GM12878 (cell line): Measurements from ENCODE around the gene ARF3. TPM values are rescaled to one million over a fixed set of nuclear protein-coding genes. Genes with fewer than 3 reads are reported as not detected.

Experiments used
- ATAC-seq: fragments of 200-7000 bp; cut with Tn5 transposase; 3 replicates; pipeline ENCODE4 v1.9.1; 2020; ENCODE audit warnings: mild to moderate bottlenecking, moderate library complexity
- BruUV-seq: library from RNA; stranded (reverse); fragments of 400-500 nt; replicated peaks from 2 replicates; lab custom pipeline; 2021; lab: Mats Ljungman, UMichigan
- CTCF ChIA-PET: fragments of 300-600 bp; sonication (Branson Sonifier 250); formaldehyde crosslinking; extraction: SDS; loops from one replicate; lab custom pipeline; 2021; ENCODE audit warnings: inconsistent platforms; lab: Yijun Ruan, JAX
- POLR2A ChIA-PET: fragments of 350-600 bp; formaldehyde crosslinking; extraction: SDS; loops from one replicate; lab custom pipeline; 2021; ENCODE audit warnings: inconsistent platforms; lab: Charles Lee
- RAD21 ChIA-PET: fragments of 300-600 bp; sonication (Branson Sonifier 250); formaldehyde crosslinking; loops from one replicate; lab custom pipeline; 2023; ENCODE audit warnings: antibody characterized with exemption; ENCODE audit not compliant: unreplicated experiment; lab: Charles Lee
- SMC1A ChIA-PET: fragments of 300-600 bp; sonication (Branson Sonifier 250); formaldehyde crosslinking; loops from one replicate; lab custom pipeline; 2023; ENCODE audit not compliant: unreplicated experiment, uncharacterized antibody; lab: Charles Lee
- DNase-seq: peaks from one replicate; pipeline ENCODE4 v3.0.0-alpha.2; 2011; ENCODE audit warnings: low read depth, low spot score
- FAIRE-seq: peaks from 3 replicates; lab custom pipeline; 2011; peaks lifted over from hg19 to GRCh38; lab: Jason Lieb, UNC
- H2AFZ ChIP-seq: 2 replicates; pipeline ENCODE4 v1.6.0; 2011; ENCODE audit warnings: low read depth, low read length, control low read depth; ENCODE audit not compliant: control insufficient read depth
- H3K27ac ChIP-seq: 2 replicates; pipeline ENCODE4 v1.5.1; 2011; ENCODE audit warnings: control low read depth; ENCODE audit not compliant: control insufficient read depth, insufficient read depth
- H3K27me3 ChIP-seq, 2 experiments: replicated peaks in 1 of 2; 2 replicates each; pipeline versions ENCODE4 v1.6.0 to v1.6.1; 2011; ENCODE audit warnings: low read length in 1 of 2; ENCODE audit not compliant: control insufficient read depth in 2 of 2, insufficient read depth in 2 of 2
- H3K36me3 ChIP-seq, 2 experiments: 2 replicates each; pipeline ENCODE4 v1.5.1; 2011; ENCODE audit warnings: low read length in 1 of 2; ENCODE audit not compliant: control insufficient read depth in 2 of 2, insufficient read depth in 2 of 2
- H3K4me1 ChIP-seq: 2 replicates; pipeline ENCODE4 v1.6.1; 2011; ENCODE audit warnings: mild to moderate bottlenecking, low read length, moderate library complexity, mixed read lengths; ENCODE audit not compliant: control insufficient read depth, insufficient read depth
- H3K4me2 ChIP-seq: 2 replicates; pipeline ENCODE4 v1.6.0; 2011; ENCODE audit warnings: control low read depth; ENCODE audit not compliant: control insufficient read depth, insufficient read depth
- H3K4me3 ChIP-seq: fragments of 200-600 bp; sonication (generic); 2 replicates; pipeline ENCODE4 v1.5.1; 2016
- H3K79me2 ChIP-seq: 2 replicates; pipeline ENCODE4 v1.6.0; 2011; ENCODE audit warnings: low read length; ENCODE audit not compliant: control insufficient read depth, insufficient read depth
- H3K9ac ChIP-seq: 2 replicates; pipeline ENCODE4 v1.8.0; 2011; ENCODE audit warnings: low read length, control low read depth, mixed read lengths; ENCODE audit not compliant: control insufficient read depth, insufficient read depth
- H3K9me3 ChIP-seq: replicated peaks from 3 replicates; pipeline ENCODE4 v1.5.1; 2011; ENCODE audit warnings: mild to moderate bottlenecking, low read length; ENCODE audit not compliant: control insufficient read depth, insufficient read depth
- H4K20me1 ChIP-seq: 2 replicates; pipeline ENCODE4 v1.6.0; 2011; ENCODE audit not compliant: control insufficient read depth, insufficient read depth
- NFYB ChIP-seq: IDR thresholded peaks from 2 replicates; pipeline ENCODE4 v1.6.1; 2011; ENCODE audit warnings: low read depth, mild to moderate bottlenecking, low read length, improper control_type of control experiment, moderate library complexity; ENCODE audit not compliant: insufficient read depth
- WGBS: methylation state at CpG from one replicate; pipeline ENCODE4 v1.1.6; 2016; ENCODE audit warnings: low lambda C conversion rate; ENCODE audit not compliant: insufficient replicate concordance, insufficient coverage; ENCODE audit errors: missing lambda C conversion rate; 5-methylcytosine and 5-hydroxymethylcytosine counted together
- in situ Hi-C: fragments of 300-500 bp; cut with MboI; formaldehyde crosslinking; loops from 9 replicates; pipeline ENCODE4 v1.14.3; 2018; ENCODE audit warnings: mixed read lengths
- intact Hi-C: fragments of 100-400 bp; cut with micrococcal nuclease; formaldehyde crosslinking; loops from one replicate; pipeline ENCODE4 v1.14.2; 2022; ENCODE audit not compliant: unreplicated experiment
- polyA plus RNA-seq, 11 experiments: library from polyadenylated mRNA; depleted of rRNA in 4 of 11; unstranded in 6 of 11; stranded (reverse) in 5 of 11; fragments of >200 nt; fragmentation: Nextera tagmentation in 4 of 11; fragmentation: Illumina TruSeq in 1 of 11; extraction: Ambion mirVana in 4 of 11; extraction: Trizol in 1 of 11; gene quantifications; 1 replicate in 1 of 11; 2 replicates in 10 of 11; pipeline versions ENCODE4 v1.2.1 to v1.2.3, GENCODE V29; 2011 to 2016; ENCODE audit warnings: inconsistent platforms in 2 of 11, missing spikeins in 2 of 11, low read depth in 1 of 11
- total RNA-seq, 4 experiments: library from RNA; depleted of rRNA in 3 of 4; stranded (reverse); fragments of >200 nt in 3 of 4; fragmentation: Illumina TruSeq in 1 of 4; extraction: Trizol in 1 of 4; gene quantifications; 2 replicates each; pipeline versions ENCODE4 v1.2.1 to v1.2.3, GENCODE V29; 2013 to 2021
- TF ChIP-seq, protein P1 (sequence below): fragments of 450-650 bp; formaldehyde crosslinking; IDR thresholded peaks from 2 replicates; pipeline ENCODE4 v1.5.0; 2022; ENCODE audit warnings: mild to moderate bottlenecking, missing genetic modification characterization
- TF ChIP-seq, protein P2 (sequence below), 3 experiments: IDR thresholded peaks in 2 of 3; conservative IDR thresholded peaks in 1 of 3; 2 replicates each; pipeline ENCODE4 v1.5.1; 2011; ENCODE audit warnings: low read depth in 3 of 3, low read length in 3 of 3, mild to moderate bottlenecking in 3 of 3, control low read depth in 2 of 3, moderate library complexity in 2 of 3, inconsistent platforms in 1 of 3, mixed read lengths in 1 of 3; ENCODE audit not compliant: control insufficient read depth in 2 of 3, insufficient read depth in 1 of 3; ENCODE audit errors: extremely low read depth in 1 of 3
- TF ChIP-seq, protein P3 (sequence below): fragments of 450-650 bp; IDR thresholded peaks from 2 replicates; pipeline ENCODE4 v1.6.1; 2014; ENCODE audit warnings: mild to moderate bottlenecking

The ARF3 gene
- total and polyA plus RNA-seq, 10 of the 15 experiments (the other 5 are each of a cell fraction or from before 2014, with no cell fraction given), result 8.7 to 263 (median 74.4) TPM

DNA sequence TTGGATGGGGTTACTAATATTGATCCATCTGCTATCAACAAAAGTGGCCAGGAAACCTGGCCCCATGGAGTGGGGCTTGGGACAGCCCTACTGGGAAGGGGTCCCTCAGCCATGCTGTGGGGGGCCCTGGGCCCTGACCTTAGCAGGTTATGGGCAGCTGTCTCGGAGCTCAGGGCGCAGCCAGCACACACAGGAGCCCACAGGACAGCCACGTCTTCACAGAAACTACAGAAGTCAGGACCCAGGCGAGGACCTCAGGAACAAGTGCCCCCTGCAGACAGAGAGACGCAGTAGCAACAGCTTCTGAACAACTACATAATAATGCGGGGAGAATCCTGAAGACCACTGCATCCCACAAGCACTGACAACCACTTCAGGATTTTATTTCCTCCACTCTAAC is 20.1 kb downstream of the ARF3 start:
- in situ Hi-C loops (no loop called here), intact Hi-C loops (no loop called here)
- no peak overlapping the region for H2AFZ ChIP-seq
- FAIRE-seq (no peak), DNase-seq (no peak), ATAC-seq (peak; percentile 50)
- no peak overlapping the region for H3K9ac ChIP-seq
- 88% methylated on average over 6 of the region's 6 CpGs for WGBS
- no peaks in the 10 kb centered on the region for H3K79me2 ChIP-seq
- ChIA-PET CTCF (interaction anchor here (1.0 to 4.4 kb wide), 10 partner anchors 12 to 83 kb away, joined by 3 to 40 read pairs (median 6); partner anchors contain the start of genes DDX23, FKBP11 and RND1), SMC1A (interaction anchor here (1.7 to 5.1 kb wide), 2 partner anchors 51 to 84 kb away, joined by 5 to 25 read pairs; partner anchors contain the start of gene DDX23), RAD21 (interaction anchor here (1.0 to 2.9 kb wide), 2 partner anchors 10 to 84 kb away, joined by 3 to 16 read pairs; partner anchors contain the start of gene DDX23), POLR2A (no interaction called here)
- H4K20me1 ChIP-seq, result no peaks in the 10 kb centered on the region
- no peak overlapping the region for H3K27ac ChIP-seq
- no TSS peak for BruUV-seq
- H3K27me3 ChIP-seq, result no peaks in the 10 kb centered on the region
- no peak overlapping the region for H3K4me3 ChIP-seq
- H3K4me1 ChIP-seq, result no peaks in the 10 kb centered on the region
- H3K36me3 ChIP-seq, result peaks cover 37 to 39% of the 10 kb centered on the region in 2 experiments
- TF ChIP-seq, protein P1, sequence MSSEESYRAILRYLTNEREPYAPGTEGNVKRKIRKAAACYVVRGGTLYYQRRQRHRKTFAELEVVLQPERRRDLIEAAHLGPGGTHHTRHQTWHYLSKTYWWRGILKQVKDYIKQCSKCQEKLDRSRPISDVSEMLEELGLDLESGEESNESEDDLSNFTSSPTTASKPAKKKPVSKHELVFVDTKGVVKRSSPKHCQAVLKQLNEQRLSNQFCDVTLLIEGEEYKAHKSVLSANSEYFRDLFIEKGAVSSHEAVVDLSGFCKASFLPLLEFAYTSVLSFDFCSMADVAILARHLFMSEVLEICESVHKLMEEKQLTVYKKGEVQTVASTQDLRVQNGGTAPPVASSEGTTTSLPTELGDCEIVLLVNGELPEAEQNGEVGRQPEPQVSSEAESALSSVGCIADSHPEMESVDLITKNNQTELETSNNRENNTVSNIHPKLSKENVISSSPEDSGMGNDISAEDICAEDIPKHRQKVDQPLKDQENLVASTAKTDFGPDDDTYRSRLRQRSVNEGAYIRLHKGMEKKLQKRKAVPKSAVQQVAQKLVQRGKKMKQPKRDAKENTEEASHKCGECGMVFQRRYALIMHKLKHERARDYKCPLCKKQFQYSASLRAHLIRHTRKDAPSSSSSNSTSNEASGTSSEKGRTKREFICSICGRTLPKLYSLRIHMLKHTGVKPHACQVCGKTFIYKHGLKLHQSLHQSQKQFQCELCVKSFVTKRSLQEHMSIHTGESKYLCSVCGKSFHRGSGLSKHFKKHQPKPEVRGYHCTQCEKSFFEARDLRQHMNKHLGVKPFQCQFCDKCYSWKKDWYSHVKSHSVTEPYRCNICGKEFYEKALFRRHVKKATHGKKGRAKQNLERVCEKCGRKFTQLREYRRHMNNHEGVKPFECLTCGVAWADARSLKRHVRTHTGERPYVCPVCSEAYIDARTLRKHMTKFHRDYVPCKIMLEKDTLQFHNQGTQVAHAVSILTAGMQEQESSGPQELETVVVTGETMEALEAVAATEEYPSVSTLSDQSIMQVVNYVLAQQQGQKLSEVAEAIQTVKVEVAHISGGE (CRISPR knock-in tag), result no peak
- TF ChIP-seq, protein P2, sequence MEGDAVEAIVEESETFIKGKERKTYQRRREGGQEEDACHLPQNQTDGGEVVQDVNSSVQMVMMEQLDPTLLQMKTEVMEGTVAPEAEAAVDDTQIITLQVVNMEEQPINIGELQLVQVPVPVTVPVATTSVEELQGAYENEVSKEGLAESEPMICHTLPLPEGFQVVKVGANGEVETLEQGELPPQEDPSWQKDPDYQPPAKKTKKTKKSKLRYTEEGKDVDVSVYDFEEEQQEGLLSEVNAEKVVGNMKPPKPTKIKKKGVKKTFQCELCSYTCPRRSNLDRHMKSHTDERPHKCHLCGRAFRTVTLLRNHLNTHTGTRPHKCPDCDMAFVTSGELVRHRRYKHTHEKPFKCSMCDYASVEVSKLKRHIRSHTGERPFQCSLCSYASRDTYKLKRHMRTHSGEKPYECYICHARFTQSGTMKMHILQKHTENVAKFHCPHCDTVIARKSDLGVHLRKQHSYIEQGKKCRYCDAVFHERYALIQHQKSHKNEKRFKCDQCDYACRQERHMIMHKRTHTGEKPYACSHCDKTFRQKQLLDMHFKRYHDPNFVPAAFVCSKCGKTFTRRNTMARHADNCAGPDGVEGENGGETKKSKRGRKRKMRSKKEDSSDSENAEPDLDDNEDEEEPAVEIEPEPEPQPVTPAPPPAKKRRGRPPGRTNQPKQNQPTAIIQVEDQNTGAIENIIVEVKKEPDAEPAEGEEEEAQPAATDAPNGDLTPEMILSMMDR (IDR thresholded peaks at IDR 0.05 in 2 of 3, conservative IDR thresholded peaks at IDR 0.05 in 1 of 3; ENCODE audit: control insufficient read depth in 2 of 3, extremely low read depth in 1 of 3, insufficient read depth in 1 of 3, low read depth in 3 of 3, low read length in 3 of 3), result peak in 2 of 3 experiments; percentile 12 to 24; a peak in 1 of 6 replicates
- no peak for TF ChIP-seq NFYB
- TF ChIP-seq, protein P3, sequence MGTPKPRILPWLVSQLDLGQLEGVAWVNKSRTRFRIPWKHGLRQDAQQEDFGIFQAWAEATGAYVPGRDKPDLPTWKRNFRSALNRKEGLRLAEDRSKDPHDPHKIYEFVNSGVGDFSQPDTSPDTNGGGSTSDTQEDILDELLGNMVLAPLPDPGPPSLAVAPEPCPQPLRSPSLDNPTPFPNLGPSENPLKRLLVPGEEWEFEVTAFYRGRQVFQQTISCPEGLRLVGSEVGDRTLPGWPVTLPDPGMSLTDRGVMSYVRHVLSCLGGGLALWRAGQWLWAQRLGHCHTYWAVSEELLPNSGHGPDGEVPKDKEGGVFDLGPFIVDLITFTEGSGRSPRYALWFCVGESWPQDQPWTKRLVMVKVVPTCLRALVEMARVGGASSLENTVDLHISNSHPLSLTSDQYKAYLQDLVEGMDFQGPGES, result no peak
- no peak overlapping the region for H3K4me2 ChIP-seq
- H3K9me3 ChIP-seq, result no peaks in the 10 kb centered on the region
